ENCODE data around the gene TLR9. TPM values are rescaled to one million over a fixed set of nuclear protein-coding genes. Genes with fewer than 3 reads are reported as not detected.

Gene TLR9
- total RNA-seq, 2 donors from 2014 or later: 0.25 to 0.27 TPM

DNA sequence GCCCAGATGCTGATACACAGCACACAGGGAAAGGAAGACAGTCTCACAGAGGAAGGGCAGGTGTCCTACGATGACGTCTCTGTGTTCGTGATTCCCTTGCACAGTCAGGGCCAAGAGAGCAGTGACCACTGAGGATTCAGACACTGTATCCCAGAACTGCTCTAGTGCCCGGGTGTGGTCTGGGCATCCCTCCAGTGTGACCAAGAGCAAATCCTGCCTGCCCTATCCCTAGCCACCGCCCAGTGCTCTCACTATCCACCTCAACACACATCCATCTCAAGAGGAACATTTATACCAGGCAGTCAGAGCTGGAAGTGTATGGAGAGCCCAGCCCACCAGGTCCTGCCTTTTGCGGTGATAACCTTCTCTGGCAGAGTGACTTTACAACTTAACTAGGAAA lies 24.2 kb upstream of the TLR9 start:
- no peak for TF ChIP-seq CTCF (IDR thresholded peaks at IDR 0.05)
- DNase-seq: no peak
- Histone ChIP-seq H3K4me3 (no peak overlapping the region), H3K9ac (ENCODE audit: low read depth in 2 of 2, low read length in 2 of 2) (no peak overlapping the region), H3K27me3 (no peaks in the 10 kb centered on the region), H3K27ac (no peak overlapping the region), H3K4me1 (no peaks in the 10 kb centered on the region), H3K36me3 (no peaks in the 10 kb centered on the region), H3K9me3 (no peaks in the 10 kb centered on the region)
- intact Hi-C loops (cut with DNase I): no loop called here

DNA sequence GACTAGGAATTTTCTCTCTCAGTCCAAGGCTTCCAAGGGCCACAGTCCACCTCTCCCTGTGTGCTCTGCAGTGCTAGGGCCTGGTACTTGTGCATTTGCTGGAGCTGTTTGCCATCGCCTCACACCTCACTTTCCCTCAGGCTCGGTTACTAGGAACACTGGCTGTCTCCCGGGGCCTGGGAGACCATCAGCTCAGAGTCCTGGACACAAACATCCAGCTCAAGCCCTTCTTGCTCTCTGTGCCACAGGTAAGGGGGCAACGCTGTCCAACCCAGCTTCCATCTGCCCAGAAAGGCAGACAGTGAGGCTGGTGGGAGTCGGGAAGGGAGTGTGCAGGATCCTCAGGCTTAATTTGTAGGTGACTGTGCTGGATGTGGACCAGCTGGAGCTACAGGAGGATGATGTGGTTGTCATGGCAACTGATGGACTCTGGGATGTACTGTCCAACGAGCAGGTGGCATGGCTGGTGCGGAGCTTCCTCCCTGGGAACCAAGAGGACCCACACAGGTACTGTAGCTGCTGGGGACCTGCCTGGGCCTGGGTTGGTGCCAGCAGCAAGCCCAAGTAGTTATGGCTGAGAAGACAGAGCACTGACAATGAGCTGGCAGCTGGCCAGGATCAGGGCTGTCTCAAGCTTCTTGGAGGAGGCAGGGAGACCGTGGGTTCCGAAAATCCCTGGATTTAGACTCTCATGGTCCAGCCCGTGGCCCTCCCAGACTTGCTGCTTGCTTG lies 23.5 kb upstream of the TLR9 start:
- DNase-seq: no peak
- no peaks in the 10 kb centered on the region for H3K36me3 ChIP-seq
- H3K4me1 ChIP-seq: no peaks in the 10 kb centered on the region
- H3K9me3 ChIP-seq: no peaks in the 10 kb centered on the region
- TF ChIP-seq CTCF (IDR thresholded peaks at IDR 0.05): no peak
- intact Hi-C loops (cut with DNase I): no loop called here
- H3K4me3 ChIP-seq: no peak overlapping the region
- no peaks in the 10 kb centered on the region for H3K27me3 ChIP-seq
- H3K9ac ChIP-seq (ENCODE audit: low read depth in 2 of 2, low read length in 2 of 2): no peak overlapping the region
- no peak overlapping the region for H3K27ac ChIP-seq

DNA sequence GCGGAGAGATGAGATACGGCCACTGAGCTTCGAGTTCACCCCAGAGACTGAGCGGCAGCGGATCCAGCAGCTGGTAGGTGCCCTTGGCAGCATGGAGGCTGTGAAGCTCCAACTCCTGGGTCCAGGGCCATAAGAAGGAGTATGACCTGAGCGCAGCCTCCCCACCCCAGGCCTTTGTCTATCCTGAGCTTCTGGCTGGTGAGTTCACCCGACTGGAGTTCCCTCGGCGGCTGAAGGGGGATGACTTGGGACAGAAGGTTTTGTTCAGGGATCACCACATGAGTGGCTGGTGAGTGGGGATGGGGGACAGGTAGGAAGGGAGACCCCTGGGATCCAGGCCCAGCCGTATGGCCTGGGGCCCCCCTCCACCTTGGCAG lies 22.7 kb upstream of the TLR9 start:
- no peaks in the 10 kb centered on the region for H3K36me3 ChIP-seq
- H3K27me3 ChIP-seq: no peaks in the 10 kb centered on the region
- DNase-seq: no peak
- H3K9ac ChIP-seq (ENCODE audit: low read depth in 2 of 2, low read length in 2 of 2): peak overlapping the region in 1 of 2 donors; percentile 21
- no peak overlapping the region for H3K27ac ChIP-seq
- no peak overlapping the region for H3K4me3 ChIP-seq
- intact Hi-C loops (cut with DNase I): no loop called here
- H3K4me1 ChIP-seq: no peaks in the 10 kb centered on the region
- no peaks in the 10 kb centered on the region for H3K9me3 ChIP-seq
- TF ChIP-seq CTCF (IDR thresholded peaks at IDR 0.05): no peak

- H3K9ac ChIP-seq (ENCODE audit: low read depth in 2 of 2, low read length in 2 of 2): peak overlapping the region in 1 of 2 donors; percentile 21
- intact Hi-C loops (cut with DNase I): no loop called here
- no peak for TF ChIP-seq CTCF (IDR thresholded peaks at IDR 0.05)
- no peak overlapping the region for H3K4me3 ChIP-seq
- no peak overlapping the region for H3K27ac ChIP-seq
- no peaks in the 10 kb centered on the region for H3K4me1 ChIP-seq
- no peaks in the 10 kb centered on the region for H3K9me3 ChIP-seq
- no peak for DNase-seq
- no peaks in the 10 kb centered on the region for H3K36me3 ChIP-seq
- H3K27me3 ChIP-seq: no peaks in the 10 kb centered on the region
Observed at GRCh38 chr3:52247409-52248164, 22.1 kb upstream of the TLR9 start.

- DNase-seq: no peak
- TF ChIP-seq CTCF (IDR thresholded peaks at IDR 0.05): no peak
- Histone ChIP-seq H3K9me3 (no peaks in the 10 kb centered on the region), H3K27me3 (no peaks in the 10 kb centered on the region), H3K36me3 (no peaks in the 10 kb centered on the region), H3K4me1 (no peaks in the 10 kb centered on the region), H3K27ac (peak overlapping the region; percentile 66), H3K4me3 (peak overlapping the region; percentile 43), H3K9ac (ENCODE audit: low read depth in 2 of 2, low read length in 2 of 2) (peak overlapping the region; percentile 48 to 79)
- intact Hi-C loops (cut with DNase I): no loop called here
Observed at GRCh38 chr3:52246728-52247408, 21.4 kb upstream of the TLR9 start.
